ENCODE results near the gene CDC25C.
A peak's percentile ranks its signal among the peaks of the same experiment; 100 is the strongest.

The CDC25C gene

GRCh38 chr5:138276402-138277054 is 55.1 kb downstream of the CDC25C start:
- Histone ChIP-seq H2BK15ac (ENCODE audit: low read length) (no peak overlapping the region), H3K4ac (ENCODE audit: low read length) (no peak overlapping the region), H3K23ac (ENCODE audit: low read depth, low read length, poor library complexity) (no peak overlapping the region), H2BK120ac (ENCODE audit: low read depth, low read length) (no peak overlapping the region), H3K9me3 (replicated peaks in 1 of 2; ENCODE audit: control insufficient read depth in 2 of 2, insufficient read depth in 1 of 2, low read depth in 1 of 2, low read length in 2 of 2) (peaks cover 0 to 2% of the 10 kb centered on the region in 2 donors), H3K4me1 (ENCODE audit: control insufficient read depth in 2 of 2, insufficient read depth in 1 of 2, low read depth in 1 of 2, low read length in 2 of 2) (peaks cover 3 to 5% of the 10 kb centered on the region in 2 donors), H4K91ac (ENCODE audit: low read depth, low read length, poor library complexity) (no peak overlapping the region), H3K27ac (replicated peaks; ENCODE audit: low read length) (no peak overlapping the region), H3K18ac (ENCODE audit: low read length) (no peak overlapping the region), H3K4me2 (ENCODE audit: insufficient read depth, low read length, poor library complexity, severe bottlenecking) (no peak overlapping the region), H3K14ac (ENCODE audit: low read length) (no peak overlapping the region), H3K4me3 (ENCODE audit: low read length in 2 of 2) (no peak overlapping the region), H2BK5ac (ENCODE audit: low read length) (no peak overlapping the region), H2AK5ac (ENCODE audit: low read depth, low read length) (no peak overlapping the region), H3K79me1 (ENCODE audit: low read depth, low read length) (no peaks in the 10 kb centered on the region), H2BK12ac (ENCODE audit: low read length) (no peak overlapping the region), H3K27me3 (ENCODE audit: control insufficient read depth in 3 of 3, insufficient read depth in 3 of 3, low read depth in 1 of 3, low read length in 3 of 3) (peaks cover 0 to 45% (median 24%) of the 10 kb centered on the region in 3 experiments), H3K36me3 (replicated peaks in 1 of 2; ENCODE audit: control insufficient read depth in 2 of 2, insufficient read depth in 2 of 2, low read length in 2 of 2) (peaks cover 0 to 1% of the 10 kb centered on the region in 2 donors), H3K9ac (ENCODE audit: low read depth, low read length, poor library complexity) (no peak overlapping the region), H2AFZ (ENCODE audit: low read length) (no peak overlapping the region), H4K8ac (ENCODE audit: low read depth, low read length) (no peak overlapping the region)
- no peak for DNase-seq (ENCODE audit: low spot score)
- no CpG with 5 or more reads among the region's 2 CpGs for WGBS, 2 donors (ENCODE audit: extremely low coverage in 2 of 2, insufficient read length in 2 of 2, insufficient replicate concordance in 1 of 2)

- H3K27me3 ChIP-seq (ENCODE audit: control insufficient read depth in 3 of 3, insufficient read depth in 3 of 3, low read depth in 1 of 3, low read length in 3 of 3): peaks cover 0 to 45% (median 24%) of the 10 kb centered on the region in 3 experiments
- H2BK12ac ChIP-seq (ENCODE audit: low read length): no peak overlapping the region
- H3K4me3 ChIP-seq (ENCODE audit: low read length in 2 of 2): no peak overlapping the region
- no peak overlapping the region for H2BK15ac ChIP-seq (ENCODE audit: low read length)
- H2BK5ac ChIP-seq (ENCODE audit: low read length): no peak overlapping the region
- peaks cover 0 to 1% of the 10 kb centered on the region in 2 donors for H3K36me3 ChIP-seq (replicated peaks in 1 of 2; ENCODE audit: control insufficient read depth in 2 of 2, insufficient read depth in 2 of 2, low read length in 2 of 2)
- DNase-seq (ENCODE audit: low spot score): no peak
- peaks cover 0 to 2% of the 10 kb centered on the region in 2 donors for H3K9me3 ChIP-seq (replicated peaks in 1 of 2; ENCODE audit: control insufficient read depth in 2 of 2, insufficient read depth in 1 of 2, low read depth in 1 of 2, low read length in 2 of 2)
- no CpG with 5 or more reads among the region's 1 CpG for WGBS, 2 donors (ENCODE audit: extremely low coverage in 2 of 2, insufficient read length in 2 of 2, insufficient replicate concordance in 1 of 2)
- H3K4me1 ChIP-seq (ENCODE audit: control insufficient read depth in 2 of 2, insufficient read depth in 1 of 2, low read depth in 1 of 2, low read length in 2 of 2): peaks cover 3 to 5% of the 10 kb centered on the region in 2 donors
- H3K23ac ChIP-seq (ENCODE audit: low read depth, low read length, poor library complexity): no peak overlapping the region
- H3K4ac ChIP-seq (ENCODE audit: low read length): no peak overlapping the region
- H2AK5ac ChIP-seq (ENCODE audit: low read depth, low read length): no peak overlapping the region
- H4K91ac ChIP-seq (ENCODE audit: low read depth, low read length, poor library complexity): no peak overlapping the region
- H3K4me2 ChIP-seq (ENCODE audit: insufficient read depth, low read length, poor library complexity, severe bottlenecking): no peak overlapping the region
- H3K27ac ChIP-seq (replicated peaks; ENCODE audit: low read length): no peak overlapping the region
- H2AFZ ChIP-seq (ENCODE audit: low read length): no peak overlapping the region
- H3K18ac ChIP-seq (ENCODE audit: low read length): no peak overlapping the region
- H3K79me1 ChIP-seq (ENCODE audit: low read depth, low read length): no peaks in the 10 kb centered on the region
- H3K14ac ChIP-seq (ENCODE audit: low read length): no peak overlapping the region
- H4K8ac ChIP-seq (ENCODE audit: low read depth, low read length): no peak overlapping the region
- H2BK120ac ChIP-seq (ENCODE audit: low read depth, low read length): no peak overlapping the region
- no peak overlapping the region for H3K9ac ChIP-seq (ENCODE audit: low read depth, low read length, poor library complexity)
Observed at GRCh38 chr5:138275895-138276294, 55.7 kb downstream of the CDC25C start.

GRCh38 chr5:138275379-138275782 is 56.2 kb downstream of the CDC25C start:
- no peak overlapping the region for H2AK5ac ChIP-seq (ENCODE audit: low read depth, low read length)
- H3K27me3 ChIP-seq (ENCODE audit: control insufficient read depth in 3 of 3, insufficient read depth in 3 of 3, low read depth in 1 of 3, low read length in 3 of 3): peaks cover 0 to 45% (median 24%) of the 10 kb centered on the region in 3 experiments
- no peak overlapping the region for H4K91ac ChIP-seq (ENCODE audit: low read depth, low read length, poor library complexity)
- H2AFZ ChIP-seq (ENCODE audit: low read length): no peak overlapping the region
- DNase-seq (ENCODE audit: low spot score): no peak
- peaks cover 0 to 1% of the 10 kb centered on the region in 2 donors for H3K36me3 ChIP-seq (replicated peaks in 1 of 2; ENCODE audit: control insufficient read depth in 2 of 2, insufficient read depth in 2 of 2, low read length in 2 of 2)
- H2BK120ac ChIP-seq (ENCODE audit: low read depth, low read length): no peak overlapping the region
- no peak overlapping the region for H3K4me3 ChIP-seq (ENCODE audit: low read length in 2 of 2)
- no peak overlapping the region for H3K27ac ChIP-seq (replicated peaks; ENCODE audit: low read length)
- no peak overlapping the region for H2BK5ac ChIP-seq (ENCODE audit: low read length)
- H3K79me1 ChIP-seq (ENCODE audit: low read depth, low read length): no peaks in the 10 kb centered on the region
- no peak overlapping the region for H2BK15ac ChIP-seq (ENCODE audit: low read length)
- H3K18ac ChIP-seq (ENCODE audit: low read length): no peak overlapping the region
- H3K4ac ChIP-seq (ENCODE audit: low read length): no peak overlapping the region
- H4K8ac ChIP-seq (ENCODE audit: low read depth, low read length): no peak overlapping the region
- WGBS, 2 donors (ENCODE audit: extremely low coverage in 2 of 2, insufficient read length in 2 of 2, insufficient replicate concordance in 1 of 2): no CpG with 5 or more reads among the region's 3 CpGs
- no peak overlapping the region for H3K14ac ChIP-seq (ENCODE audit: low read length)
- H3K4me2 ChIP-seq (ENCODE audit: insufficient read depth, low read length, poor library complexity, severe bottlenecking): no peak overlapping the region
- H2BK12ac ChIP-seq (ENCODE audit: low read length): no peak overlapping the region
- peaks cover 0 to 2% of the 10 kb centered on the region in 2 donors for H3K9me3 ChIP-seq (replicated peaks in 1 of 2; ENCODE audit: control insufficient read depth in 2 of 2, insufficient read depth in 1 of 2, low read depth in 1 of 2, low read length in 2 of 2)
- H3K4me1 ChIP-seq (ENCODE audit: control insufficient read depth in 2 of 2, insufficient read depth in 1 of 2, low read depth in 1 of 2, low read length in 2 of 2): peaks cover 3 to 5% of the 10 kb centered on the region in 2 donors
- no peak overlapping the region for H3K23ac ChIP-seq (ENCODE audit: low read depth, low read length, poor library complexity)
- H3K9ac ChIP-seq (ENCODE audit: low read depth, low read length, poor library complexity): no peak overlapping the region

- Histone ChIP-seq H2AFZ (ENCODE audit: low read length) (peak within 1 kb of the TSS; percentile 93), H3K27ac (replicated peaks; ENCODE audit: low read length) (no peak within 1 kb of the TSS), H4K91ac (ENCODE audit: low read depth, low read length, poor library complexity) (no peak within 1 kb of the TSS), H3K36me3 (replicated peaks in 1 of 2; ENCODE audit: control insufficient read depth in 2 of 2, insufficient read depth in 2 of 2, low read length in 2 of 2) (peaks cover 0 to 1% of the 10 kb centered on the region in 2 donors), H3K4ac (ENCODE audit: low read length) (no peak within 1 kb of the TSS), H3K9ac (ENCODE audit: low read depth, low read length, poor library complexity) (peak within 1 kb of the TSS; percentile 91), H3K4me3 (ENCODE audit: low read length in 2 of 2) (peak within 1 kb of the TSS; percentile 38 to 81), H2BK12ac (ENCODE audit: low read length) (peak within 1 kb of the TSS; percentile 86), H2BK15ac (ENCODE audit: low read length) (peak within 1 kb of the TSS; percentile 83), H2BK120ac (ENCODE audit: low read depth, low read length) (no peak within 1 kb of the TSS), H3K14ac (ENCODE audit: low read length) (peak within 1 kb of the TSS; percentile 95), H4K8ac (ENCODE audit: low read depth, low read length) (no peak within 1 kb of the TSS), H3K18ac (ENCODE audit: low read length) (peak within 1 kb of the TSS; percentile 89), H2BK5ac (ENCODE audit: low read length) (no peak within 1 kb of the TSS), H3K23ac (ENCODE audit: low read depth, low read length, poor library complexity) (peak within 1 kb of the TSS; percentile 95), H3K4me1 (ENCODE audit: control insufficient read depth in 2 of 2, insufficient read depth in 1 of 2, low read depth in 1 of 2, low read length in 2 of 2) (peaks cover 3 to 5% of the 10 kb centered on the region in 2 donors), H3K4me2 (ENCODE audit: insufficient read depth, low read length, poor library complexity, severe bottlenecking) (peak within 1 kb of the TSS; percentile 76), H3K79me1 (ENCODE audit: low read depth, low read length) (no peaks in the 10 kb centered on the region), H3K27me3 (ENCODE audit: control insufficient read depth in 3 of 3, insufficient read depth in 3 of 3, low read depth in 1 of 3, low read length in 3 of 3) (peaks cover 0 to 45% (median 24%) of the 10 kb centered on the region in 3 experiments), H2AK5ac (ENCODE audit: low read depth, low read length) (no peak within 1 kb of the TSS), H3K9me3 (replicated peaks in 1 of 2; ENCODE audit: control insufficient read depth in 2 of 2, insufficient read depth in 1 of 2, low read depth in 1 of 2, low read length in 2 of 2) (peaks cover 0 to 2% of the 10 kb centered on the region in 2 donors)
- no CpG with 5 or more reads among the region's 62 CpGs for WGBS, 2 donors (ENCODE audit: extremely low coverage in 2 of 2, insufficient read length in 2 of 2, insufficient replicate concordance in 1 of 2)
- peak; percentile 43 for DNase-seq (ENCODE audit: low spot score)
Observed at GRCh38 chr5:138274189-138274853, 57.3 kb downstream of the CDC25C start, which contains the start of gene GFRA3. TSS of gene GFRA3 (minus strand) at chr5:138274621. CDS start at chr5:138274424, 197 bp downstream.

Data from neuronal stem cell (in vitro differentiated cells).